Raji (cell line): Measurements from ENCODE around the gene AHCYL2.

Source experiments
- POLR2A ChIP-seq: IDR thresholded peaks from 2 replicates; pipeline ENCODE4 v1.6.1; 2011; ENCODE audit warnings: low read depth, low read length, control low read depth; ENCODE audit not compliant: insufficient read depth

AHCYL2 gene

GRCh38 chr7:129225206-129225930 lies 538 bp downstream of the AHCYL2 start:
- TF ChIP-seq POLR2A = no peak

GRCh38 chr7:129225931-129226572 lies 1.2 kb downstream of the AHCYL2 start:
- TF ChIP-seq POLR2A = no peak

GRCh38 chr7:129227646-129228578 lies 3.1 kb downstream of the AHCYL2 start:
- no peak for TF ChIP-seq POLR2A

GRCh38 chr7:129228633-129229032 lies 3.8 kb downstream of the AHCYL2 start:
- TF ChIP-seq POLR2A = no peak

- no peak for TF ChIP-seq POLR2A
These were observed 6.8 kb downstream of the AHCYL2 start for GRCh38 chr7:129231666-129232065.

- no peak for TF ChIP-seq POLR2A
These were observed 13.7 kb downstream of the AHCYL2 start for GRCh38 chr7:129238546-129238945.

- no peak for TF ChIP-seq POLR2A
These were observed 15.4 kb downstream of the AHCYL2 start for GRCh38 chr7:129240119-129240820.

- TF ChIP-seq POLR2A = no peak
These were observed 19.4 kb downstream of the AHCYL2 start for GRCh38 chr7:129244220-129244619.

GRCh38 chr7:129245533-129245932 lies 20.7 kb downstream of the AHCYL2 start:
- no peak for TF ChIP-seq POLR2A

GRCh38 chr7:129247087-129247486 lies 22.3 kb downstream of the AHCYL2 start:
- TF ChIP-seq POLR2A = no peak

- no peak for TF ChIP-seq POLR2A
These were observed 27.3 kb downstream of the AHCYL2 start for GRCh38 chr7:129252128-129252527.

- TF ChIP-seq POLR2A = no peak
These were observed 31.0 kb downstream of the AHCYL2 start for GRCh38 chr7:129255800-129256199.

- TF ChIP-seq POLR2A = no peak
These were observed 31.4 kb downstream of the AHCYL2 start for GRCh38 chr7:129256221-129256620.

- no peak for TF ChIP-seq POLR2A
These were observed 32.3 kb downstream of the AHCYL2 start for GRCh38 chr7:129257168-129257567.

- no peak for TF ChIP-seq POLR2A
These were observed 34.0 kb downstream of the AHCYL2 start for GRCh38 chr7:129258649-129259389.

GRCh38 chr7:129262324-129262723 lies 37.5 kb downstream of the AHCYL2 start:
- no peak for TF ChIP-seq POLR2A
